ENCODE data around the gene LY6G5C.

Gene LY6G5C

DNA sequence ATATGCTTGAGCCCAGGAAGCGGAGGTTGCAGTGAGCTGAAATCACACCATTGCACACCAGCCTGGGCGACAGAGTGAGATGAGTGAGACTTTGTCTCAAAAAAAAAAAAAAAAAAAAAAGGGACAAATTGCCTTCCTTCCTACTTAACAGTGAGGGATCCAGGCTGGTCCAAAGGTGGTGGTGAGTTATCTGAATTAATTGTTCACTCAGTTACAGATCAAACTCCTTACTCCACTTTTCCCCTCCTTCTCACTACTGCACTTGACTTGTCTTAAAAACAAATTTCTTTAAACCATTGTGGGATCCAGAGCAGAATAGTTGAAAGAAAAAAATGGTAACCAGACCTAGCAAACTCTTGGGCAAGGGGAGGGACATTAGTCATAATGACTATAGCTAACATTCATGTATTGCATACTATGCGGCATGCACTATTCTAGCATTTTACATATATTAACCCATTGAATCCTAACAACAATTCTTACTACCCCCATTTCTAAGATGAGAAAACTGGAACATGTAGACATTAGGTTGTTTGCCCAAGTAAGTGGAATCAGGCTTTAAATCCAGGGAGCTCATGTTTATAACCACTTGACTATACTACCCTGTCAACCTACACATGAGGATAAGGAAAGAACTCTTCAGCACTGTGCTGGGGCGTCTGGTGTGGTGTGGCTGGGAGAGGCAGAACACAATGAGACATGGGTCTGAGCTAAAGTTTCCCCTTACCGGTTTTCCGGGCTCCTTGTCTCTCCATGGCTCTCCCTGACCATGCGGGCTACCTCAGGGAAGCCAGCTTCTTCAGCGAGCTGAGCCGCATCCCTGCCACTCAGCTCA lies 17.5 kb downstream of the LY6G5C start:
- FAIRE-seq (no peak), DNase-seq (ENCODE audit: insufficient read length, low spot score) (no peak)

DNA sequence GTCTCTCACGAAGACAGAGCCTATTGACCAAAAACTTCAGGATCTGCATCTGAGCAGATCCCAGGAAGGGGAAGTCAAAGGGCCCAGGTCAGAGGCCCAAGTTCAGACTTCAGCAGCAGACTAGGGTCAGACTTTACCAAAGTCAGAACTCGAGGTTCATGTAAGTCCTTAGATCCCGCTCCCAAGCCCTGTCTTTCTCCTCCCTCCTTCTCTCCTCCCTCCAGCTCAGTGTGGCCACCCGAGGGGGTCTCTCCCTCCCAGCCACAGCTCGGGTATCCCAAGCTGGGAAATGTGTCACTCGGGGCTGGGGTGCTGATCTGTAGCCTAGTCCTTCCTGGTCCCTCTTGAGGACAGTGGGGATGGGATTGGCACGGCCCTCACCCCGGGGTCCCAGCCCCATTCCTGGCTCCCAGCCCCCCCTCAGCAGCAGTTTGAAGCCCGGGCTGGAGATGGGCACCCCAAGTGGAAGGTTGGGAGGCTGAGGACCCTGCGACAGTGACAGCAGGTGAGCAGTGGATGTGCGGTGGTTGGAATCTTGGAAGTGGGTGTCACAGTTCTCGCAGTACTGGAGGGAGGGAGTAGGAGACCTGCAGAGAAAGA lies 18.6 kb downstream of the LY6G5C start:
- no peak for FAIRE-seq
- DNase-seq (ENCODE audit: insufficient read length, low spot score) = no peak

GRCh38 chr6:31661262-31662123 lies 19.4 kb downstream of the LY6G5C start:
- FAIRE-seq (no peak), DNase-seq (ENCODE audit: insufficient read length, low spot score) (peak; percentile 40)

DNA sequence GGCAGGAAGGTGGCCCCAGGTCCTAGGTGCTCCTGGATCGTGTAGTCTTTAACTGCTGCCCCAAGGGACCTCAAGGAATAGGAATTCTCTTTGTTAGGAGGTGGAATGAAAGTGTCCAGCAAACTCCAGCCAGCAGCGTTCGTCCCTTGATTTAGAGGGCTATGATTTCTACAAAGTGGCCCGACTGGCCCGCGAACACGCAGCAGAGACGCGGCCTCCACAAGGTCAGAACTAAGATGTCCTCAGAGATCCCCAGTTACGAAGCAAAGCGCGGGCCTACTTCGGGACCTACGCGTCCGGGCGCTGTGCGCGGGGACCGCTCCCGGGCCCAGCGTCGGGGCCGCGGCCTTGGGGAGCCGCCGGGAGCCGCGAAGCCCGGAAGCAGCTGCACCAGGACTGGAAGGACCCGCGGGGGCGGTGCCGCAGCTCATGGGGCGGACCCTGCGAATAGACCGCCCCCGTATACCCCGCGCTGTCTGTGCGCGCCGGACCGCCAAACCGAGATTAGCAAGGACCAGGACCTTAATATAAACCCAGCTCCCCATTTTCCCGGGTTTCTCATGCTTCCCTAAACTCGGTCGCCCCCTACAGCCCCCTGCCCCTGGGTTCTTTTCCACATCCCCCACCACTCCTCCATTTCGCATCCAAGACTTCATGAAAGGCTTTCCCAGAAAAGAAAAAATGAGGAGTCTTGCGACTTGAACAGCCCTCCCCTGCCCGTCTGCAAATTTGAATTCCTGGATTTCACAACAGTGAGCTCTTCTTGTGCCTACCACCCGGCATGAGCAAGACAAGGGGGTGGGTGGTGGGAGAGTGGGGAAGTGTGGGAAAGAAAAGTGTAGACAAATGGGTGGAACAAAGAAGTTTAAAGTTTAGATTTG lies 20.2 kb downstream of the LY6G5C start, which contains the start of gene C6orf47:
Gene C6orf47, minus strand, starts transcription at position 398 of the 881 bp plus-strand sequence. CDS start 831 bp downstream, outside the sequence.
- peak; percentile 55 for DNase-seq (ENCODE audit: insufficient read length, low spot score)
- FAIRE-seq = peak; percentile 63

GRCh38 chr6:31659649-31660380 lies 21.1 kb downstream of the LY6G5C start:
- DNase-seq (ENCODE audit: insufficient read length, low spot score) (no peak), FAIRE-seq (peak; percentile 63)

DNA sequence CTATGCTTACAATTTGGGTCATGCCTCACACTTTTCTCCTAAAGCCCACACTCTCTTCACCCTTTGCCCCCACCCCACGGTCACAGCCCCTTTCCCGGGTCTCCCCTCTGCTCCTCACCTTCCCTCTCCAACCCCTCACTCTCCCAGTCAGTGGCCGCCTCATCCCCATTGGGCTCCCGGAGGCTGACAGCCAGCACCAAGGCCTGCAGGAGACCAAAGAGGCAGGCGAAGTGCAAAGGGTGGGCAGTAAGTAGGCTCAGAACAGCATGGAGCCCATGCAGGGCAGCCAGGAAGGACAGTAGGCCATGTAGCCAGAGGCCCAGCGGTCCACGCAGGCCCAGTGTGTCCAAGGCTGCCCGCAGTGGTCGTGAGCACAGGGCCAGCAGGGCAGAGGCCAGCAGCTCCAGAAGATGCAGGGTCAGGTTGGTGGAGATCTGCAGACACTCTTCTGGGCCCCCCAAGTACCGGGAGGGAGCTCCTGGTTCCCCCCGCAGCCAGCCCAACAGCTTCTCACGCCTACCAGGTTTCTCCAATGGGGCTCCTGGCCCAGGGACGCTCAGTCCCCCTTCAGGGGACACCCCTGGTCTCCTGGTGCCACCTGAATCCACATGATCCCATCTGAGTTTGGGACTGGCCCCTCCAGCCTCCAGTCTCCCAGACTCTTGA lies 21.8 kb downstream of the LY6G5C start:
- DNase-seq (ENCODE audit: insufficient read length, low spot score) = no peak
- no peak for FAIRE-seq

GRCh38 chr6:31658158-31658688 lies 22.6 kb downstream of the LY6G5C start:
- DNase-seq (ENCODE audit: insufficient read length, low spot score) (no peak), FAIRE-seq (no peak)

DNA sequence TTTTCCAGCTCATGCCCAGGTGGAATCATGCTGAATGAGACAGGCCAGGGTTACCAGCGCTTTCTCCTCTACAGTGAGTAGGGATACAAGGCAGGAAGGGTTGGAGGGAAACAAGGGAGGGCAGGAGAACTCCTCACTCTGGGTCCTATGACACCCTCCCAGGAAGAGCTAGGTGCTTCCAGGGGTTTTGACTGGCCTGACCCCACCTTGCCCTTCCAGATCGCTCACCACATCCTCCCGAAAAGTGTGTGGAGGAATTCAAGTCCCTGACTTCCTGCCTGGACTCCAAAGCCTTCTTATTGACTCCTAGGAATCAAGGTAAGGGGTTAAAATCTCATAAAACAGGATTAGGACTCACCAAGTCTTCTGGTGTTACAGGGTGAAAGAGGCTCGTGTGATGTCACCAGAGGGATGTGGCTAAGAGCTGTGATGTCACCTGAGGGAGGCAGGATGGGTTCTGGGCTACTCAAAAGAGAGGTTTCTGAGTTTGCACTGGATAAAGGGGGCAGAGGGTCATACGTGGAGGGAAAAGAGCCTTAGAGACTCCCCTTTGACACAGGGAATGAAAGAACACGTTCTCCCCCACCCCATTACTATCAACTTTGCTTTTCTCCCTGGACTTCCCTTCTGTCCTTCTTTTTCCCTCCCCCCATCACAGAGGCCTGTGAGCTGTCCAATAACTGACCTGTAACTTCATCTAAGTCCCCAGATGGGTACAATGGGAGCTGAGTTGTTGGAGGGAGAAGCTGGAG lies 23.3 kb downstream of the LY6G5C start:
- DNase-seq (ENCODE audit: insufficient read length, low spot score) (no peak), FAIRE-seq (no peak)

GRCh38 chr6:31655349-31656237 lies 25.3 kb downstream of the LY6G5C start, which contains the start of gene APOM:
APOM (plus strand) TSS chr6:31655894; CDS start chr6:31655967, 73 bp downstream.
- no peak for FAIRE-seq
- no peak for DNase-seq (ENCODE audit: insufficient read length, low spot score)

- no peak for DNase-seq (ENCODE audit: insufficient read length, low spot score)
- no peak for FAIRE-seq
Observed at GRCh38 chr6:31654574-31655348, 26.1 kb downstream of the LY6G5C start.

DNA sequence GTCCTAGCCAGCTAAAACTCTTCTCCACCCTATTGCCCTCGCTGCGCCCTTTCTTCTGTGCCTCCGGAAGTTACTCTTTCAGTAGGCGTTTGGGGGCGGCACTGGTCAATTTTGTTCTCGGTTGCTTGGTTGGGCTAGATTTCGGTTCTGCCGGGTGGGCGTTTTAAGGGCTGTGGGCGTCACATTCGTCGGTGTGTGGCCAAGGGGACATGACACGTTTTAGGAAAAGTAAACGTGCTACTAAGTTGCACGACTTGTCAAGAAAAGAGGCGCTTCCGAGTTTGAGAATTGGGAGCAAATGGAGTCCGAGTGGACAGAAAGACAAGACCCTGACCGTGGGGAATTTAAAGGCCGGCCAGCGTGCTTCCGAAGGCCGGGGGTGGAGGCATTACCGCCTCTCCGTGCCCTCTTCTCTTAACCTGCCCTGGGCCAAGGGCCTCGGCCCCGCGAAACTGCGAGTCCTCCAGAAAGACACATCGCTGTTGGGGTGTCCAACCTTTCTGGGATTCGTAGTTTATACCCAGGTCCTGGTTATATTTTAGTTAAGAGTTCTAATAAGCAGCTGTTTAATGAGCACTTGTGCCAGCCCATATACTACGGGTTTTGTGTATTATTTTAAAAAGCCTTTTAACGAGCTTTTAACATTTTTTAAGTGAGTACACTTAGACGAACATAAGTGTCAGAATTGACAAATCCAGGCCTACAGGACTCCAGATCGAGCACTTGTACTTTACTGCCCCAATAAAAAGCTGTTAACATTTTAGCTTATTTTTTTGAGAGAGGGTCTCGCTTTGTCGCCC lies 27.7 kb downstream of the LY6G5C start:
- peak; percentile 97 for FAIRE-seq
- peak; percentile 90 for DNase-seq (ENCODE audit: insufficient read length, low spot score)

DNA sequence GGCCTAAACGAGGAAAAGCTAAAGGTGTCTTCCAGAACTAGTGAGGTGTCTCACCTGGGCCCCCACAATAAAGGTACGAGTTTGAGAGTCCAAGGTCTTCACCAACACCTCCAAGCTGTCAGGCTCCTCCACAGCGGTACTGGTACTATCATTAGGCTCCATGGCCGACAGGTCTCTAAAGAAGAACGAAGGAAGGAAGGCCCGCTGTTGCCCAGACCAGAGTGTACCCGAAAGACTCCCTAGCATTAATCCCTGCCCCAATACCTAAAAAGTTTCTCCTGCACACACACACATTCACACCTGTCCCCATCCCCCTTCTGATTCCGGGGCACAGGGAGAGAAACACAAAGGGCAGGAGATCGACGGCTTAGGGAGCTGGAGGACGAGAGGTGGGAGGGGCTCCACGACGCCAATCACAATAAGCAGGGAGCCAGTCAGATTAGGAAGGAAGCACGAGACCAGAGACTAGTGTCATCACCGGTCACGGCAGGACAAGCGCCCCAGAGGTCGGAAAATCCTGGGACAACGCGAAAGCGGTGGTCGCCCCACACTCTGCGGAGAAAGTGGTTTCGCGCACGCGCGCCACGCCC lies 29.2 kb downstream of the LY6G5C start:
- peak; percentile 50 for DNase-seq (ENCODE audit: insufficient read length, low spot score)
- FAIRE-seq = peak; percentile 93

DNA sequence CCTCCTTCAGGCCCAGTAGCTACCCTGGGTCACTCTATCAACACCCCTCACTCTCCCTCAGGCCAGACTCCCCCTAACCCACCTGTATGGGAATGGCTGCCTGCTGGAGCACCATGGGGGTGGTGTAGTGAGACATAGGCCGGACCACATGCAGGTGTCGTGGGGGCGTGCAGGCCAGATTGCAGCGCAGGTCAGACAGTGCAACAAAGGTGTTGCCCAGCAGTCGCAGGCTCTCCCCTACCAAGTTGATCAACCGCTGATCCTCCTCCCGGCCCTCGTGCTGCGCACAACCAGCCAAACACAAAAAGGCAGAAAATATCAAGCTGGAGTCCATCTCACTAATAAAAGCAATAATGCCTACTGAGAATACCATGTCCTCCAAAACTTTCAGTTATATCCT lies 35.5 kb downstream of the LY6G5C start:
- no peak for FAIRE-seq
- DNase-seq (ENCODE audit: insufficient read length, low spot score) = no peak

DNA sequence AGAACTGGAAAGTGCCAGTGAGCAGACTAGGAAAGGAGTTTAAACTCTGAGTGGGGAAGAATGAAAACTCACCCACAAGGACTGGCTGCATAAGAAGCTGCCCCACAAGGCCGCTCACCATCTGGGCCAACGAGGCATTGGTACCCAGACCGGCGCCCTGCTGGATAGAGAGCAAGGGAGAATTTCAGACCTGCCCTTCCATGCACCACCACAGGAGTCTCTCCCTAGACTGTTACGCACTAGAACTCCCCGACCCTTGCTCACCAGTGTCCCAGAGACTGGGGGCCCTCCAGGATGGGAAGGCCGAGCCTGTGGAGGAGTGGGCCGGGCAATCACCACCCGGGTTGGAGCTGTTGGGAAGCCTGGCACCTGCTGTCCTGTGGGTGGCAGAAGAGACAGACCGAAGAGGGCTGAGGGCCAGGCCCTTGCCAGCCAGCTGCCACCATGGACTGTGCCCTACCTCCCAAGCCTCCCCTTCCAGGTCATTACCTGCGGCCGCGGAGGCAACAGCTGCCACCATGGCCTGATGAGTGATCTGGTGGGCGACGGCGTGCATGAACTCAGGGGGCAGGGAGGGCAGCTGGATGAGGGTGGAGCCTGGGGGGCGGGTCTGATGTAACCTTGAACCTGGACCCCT lies 36.9 kb downstream of the LY6G5C start:
- FAIRE-seq (no peak), DNase-seq (ENCODE audit: insufficient read length, low spot score) (no peak)
